MG63 (cell line): ENCODE measurements around the gene PCSK1N. TPM values are rescaled to one million over a fixed set of nuclear protein-coding genes. Genes with fewer than 3 reads are reported as not detected.

ENCODE experiments used
- DNase-seq: peaks from one replicate; pipeline ENCODE4 v3.0.0-alpha.2; 2020
- H3K27me3 ChIP-seq: fragments of 250-450 bp; sonication (Bioruptor Pico); 2 replicates; pipeline ENCODE4 v1.5.1; 2020; ENCODE audit warnings: mild to moderate bottlenecking, moderate library complexity
- H3K36me3 ChIP-seq: fragments of 250-450 bp; sonication (Bioruptor Pico); 2 replicates; pipeline ENCODE4 v1.5.1; 2020; ENCODE audit warnings: mild to moderate bottlenecking, moderate library complexity
- H3K4me3 ChIP-seq: fragments of 250-450 bp; sonication (Bioruptor Pico); 2 replicates; pipeline ENCODE4 v1.5.1; 2020; ENCODE audit warnings: mild to moderate bottlenecking, moderate library complexity
- H3K9me3 ChIP-seq: fragments of 250-450 bp; sonication (Bioruptor Pico); 2 replicates; pipeline ENCODE4 v1.5.1; 2020; ENCODE audit warnings: mild to moderate bottlenecking, moderate library complexity
- total RNA-seq: library from RNA; depleted of rRNA; stranded (reverse); fragments of >200 nt; shearing (Covaris generic); gene quantifications from 2 replicates; pipeline ENCODE4 v1.2.3, GENCODE V29; 2014; ENCODE audit warnings: low replicate concordance

Gene PCSK1N
- total RNA-seq, 1 experiment from 2014 or later = 0.72 TPM

DNA sequence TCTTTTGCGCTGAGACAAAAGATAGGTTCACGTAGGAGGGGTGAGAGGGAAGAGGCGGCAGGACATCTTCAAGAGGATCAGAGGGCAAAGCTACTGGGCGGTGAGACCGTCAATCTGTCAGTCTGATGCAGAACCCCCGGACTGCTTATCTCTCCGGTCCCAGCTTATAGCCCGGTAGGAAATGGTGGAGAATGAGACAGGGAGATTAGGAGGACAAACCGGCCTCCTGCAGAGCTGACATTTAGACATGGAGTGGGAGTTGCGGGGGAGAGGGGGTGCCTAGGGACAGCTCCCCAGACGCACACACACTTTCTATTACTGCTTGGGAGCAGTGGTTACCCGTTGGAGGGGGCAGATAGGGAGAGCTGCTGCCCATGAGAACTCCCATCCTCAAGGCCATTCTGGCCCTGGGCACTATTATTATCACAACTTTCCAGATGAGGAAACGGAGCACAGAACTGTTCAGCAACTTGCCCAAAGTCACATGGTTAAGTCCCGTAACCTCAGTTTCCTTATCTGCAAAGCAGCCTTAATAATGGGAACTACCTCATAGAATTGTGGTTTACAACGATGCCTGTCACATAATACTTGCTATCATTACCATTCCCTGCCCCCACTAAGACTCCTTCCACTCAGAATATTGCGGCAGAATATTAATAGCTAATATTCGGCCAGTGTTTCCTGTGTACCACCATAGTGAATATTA is 34.7 kb downstream of the PCSK1N start:
- no peak for DNase-seq
- Histone ChIP-seq H3K27me3 (no peaks in the 10 kb centered on the region), H3K9me3 (no peaks in the 10 kb centered on the region), H3K4me3 (peak overlapping the region; percentile 97), H3K36me3 (no peaks in the 10 kb centered on the region)

DNA sequence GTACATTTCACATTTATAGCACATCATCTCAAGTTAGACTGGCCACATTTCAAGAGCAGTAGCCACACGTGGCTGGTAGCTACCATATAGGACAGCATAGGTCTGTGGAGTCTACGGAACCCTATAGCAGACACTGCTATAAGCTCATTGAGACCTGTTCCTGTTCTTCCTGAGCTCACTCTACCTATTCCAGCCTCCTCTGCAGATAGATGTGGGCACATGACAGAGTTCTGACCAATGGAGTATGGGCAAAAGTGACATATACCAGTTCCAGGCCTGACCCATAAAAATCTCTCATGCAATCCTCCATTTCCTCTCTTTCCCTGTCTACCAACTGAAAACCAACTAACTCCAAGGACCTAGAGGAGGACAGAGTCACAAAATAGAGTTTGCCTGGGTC is 37.1 kb downstream of the PCSK1N start:
- no peak overlapping the region for H3K4me3 ChIP-seq
- H3K9me3 ChIP-seq = no peaks in the 10 kb centered on the region
- no peak for DNase-seq
- no peaks in the 10 kb centered on the region for H3K27me3 ChIP-seq
- H3K36me3 ChIP-seq = no peaks in the 10 kb centered on the region

DNA sequence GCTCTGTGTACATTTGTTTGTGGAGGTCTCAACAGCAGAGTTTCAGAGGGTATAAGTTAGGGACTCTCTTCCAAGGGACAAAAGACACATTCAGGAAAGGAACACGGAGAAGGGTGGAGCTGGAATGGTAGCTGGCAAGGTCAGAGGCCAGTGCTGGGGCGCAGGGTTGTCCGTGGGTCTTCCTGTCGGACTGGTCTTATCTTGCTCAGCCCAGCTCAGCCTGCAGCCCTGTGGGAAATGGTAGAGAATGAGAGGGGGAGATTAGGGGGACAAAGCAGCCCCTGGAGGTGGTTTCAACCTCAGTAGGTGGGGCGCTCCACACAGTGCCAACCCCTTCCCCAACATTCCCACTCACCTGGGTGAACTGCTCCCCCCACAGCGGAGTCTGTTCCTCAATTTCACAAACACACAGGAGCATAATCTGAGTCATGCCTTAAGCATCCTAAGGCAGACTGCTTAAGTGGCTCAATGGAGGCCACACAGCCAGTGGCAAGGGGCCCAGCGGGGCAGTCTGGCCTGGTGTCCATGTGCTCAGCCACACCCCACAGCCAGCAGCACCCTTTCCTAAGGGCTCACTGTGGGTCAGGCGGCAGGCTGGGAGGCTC is 40.4 kb downstream of the PCSK1N start:
- no peaks in the 10 kb centered on the region for H3K9me3 ChIP-seq
- DNase-seq = peak; percentile 40
- no peak overlapping the region for H3K4me3 ChIP-seq
- H3K36me3 ChIP-seq = no peaks in the 10 kb centered on the region
- no peaks in the 10 kb centered on the region for H3K27me3 ChIP-seq

DNA sequence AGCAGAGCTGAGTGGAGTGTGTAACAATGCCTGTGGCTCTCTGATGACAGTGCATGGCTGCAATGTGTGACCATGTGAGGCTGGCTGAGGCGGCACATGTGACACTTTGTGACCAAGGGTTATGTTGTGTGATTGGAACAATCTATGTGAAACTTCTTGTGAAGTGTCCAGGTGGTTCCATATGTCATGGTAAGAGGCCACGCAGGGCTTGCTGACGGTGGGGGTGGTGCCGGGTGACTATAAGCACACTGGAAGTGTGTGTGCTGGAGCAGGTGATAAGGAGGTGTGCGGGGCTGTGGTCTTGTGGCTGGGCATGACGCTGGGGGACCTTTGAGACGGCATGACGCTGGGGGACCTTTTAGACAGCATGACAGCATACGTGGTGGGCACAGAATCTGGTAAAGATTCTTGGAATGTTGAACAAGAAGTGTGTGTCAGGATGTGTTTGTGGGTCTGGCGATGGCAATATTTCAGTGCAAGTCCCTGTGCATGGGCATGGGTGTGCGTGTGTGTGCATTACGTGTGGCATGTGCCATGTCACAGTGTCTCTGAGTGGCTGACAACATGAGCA is 41.0 kb downstream of the PCSK1N start:
- Histone ChIP-seq H3K27me3 (no peaks in the 10 kb centered on the region), H3K36me3 (no peaks in the 10 kb centered on the region), H3K4me3 (no peak overlapping the region), H3K9me3 (no peaks in the 10 kb centered on the region)
- DNase-seq = no peak

DNA sequence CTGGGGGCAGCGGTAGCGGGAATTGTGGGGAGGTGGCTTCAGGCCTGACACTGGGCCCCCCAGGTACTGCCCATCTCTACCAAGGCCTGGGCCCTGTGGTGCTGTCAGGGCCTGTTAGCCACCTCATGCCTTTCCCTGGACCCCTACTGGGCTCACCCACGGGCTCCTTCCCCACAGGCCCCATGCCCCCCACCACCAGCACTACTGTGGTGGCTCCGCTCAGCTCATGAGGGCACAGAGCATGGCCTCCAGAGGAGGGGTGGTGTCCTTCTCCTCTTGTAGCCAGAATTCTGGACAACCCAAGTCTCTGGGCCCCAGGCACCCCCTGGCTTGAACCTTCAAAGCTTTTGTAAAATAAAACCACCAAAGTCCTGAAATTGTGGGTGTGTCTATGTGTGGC is 41.5 kb downstream of the PCSK1N start:
- no peak overlapping the region for H3K4me3 ChIP-seq
- no peaks in the 10 kb centered on the region for H3K9me3 ChIP-seq
- no peaks in the 10 kb centered on the region for H3K36me3 ChIP-seq
- H3K27me3 ChIP-seq = no peaks in the 10 kb centered on the region
- no peak for DNase-seq

DNA sequence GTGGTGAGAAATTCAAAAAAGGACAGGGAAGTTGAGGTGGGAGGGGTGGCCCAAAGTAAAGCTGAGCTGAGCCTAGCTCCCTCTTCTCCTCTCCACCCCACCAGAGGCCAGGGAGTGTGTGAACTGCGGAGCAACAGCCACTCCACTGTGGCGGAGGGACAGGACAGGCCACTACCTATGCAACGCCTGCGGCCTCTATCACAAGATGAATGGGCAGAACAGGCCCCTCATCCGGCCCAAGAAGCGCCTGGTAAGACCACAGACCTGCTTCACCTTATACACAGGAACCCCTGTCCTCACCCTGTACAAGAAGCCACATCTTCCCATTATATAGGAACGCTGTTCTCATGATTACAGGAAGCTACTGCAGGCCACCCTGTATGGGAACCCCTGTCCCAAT is 43.2 kb downstream of the PCSK1N start:
- no peaks in the 10 kb centered on the region for H3K36me3 ChIP-seq
- H3K4me3 ChIP-seq = no peak overlapping the region
- DNase-seq = no peak
- no peaks in the 10 kb centered on the region for H3K9me3 ChIP-seq
- H3K27me3 ChIP-seq = no peaks in the 10 kb centered on the region

DNA sequence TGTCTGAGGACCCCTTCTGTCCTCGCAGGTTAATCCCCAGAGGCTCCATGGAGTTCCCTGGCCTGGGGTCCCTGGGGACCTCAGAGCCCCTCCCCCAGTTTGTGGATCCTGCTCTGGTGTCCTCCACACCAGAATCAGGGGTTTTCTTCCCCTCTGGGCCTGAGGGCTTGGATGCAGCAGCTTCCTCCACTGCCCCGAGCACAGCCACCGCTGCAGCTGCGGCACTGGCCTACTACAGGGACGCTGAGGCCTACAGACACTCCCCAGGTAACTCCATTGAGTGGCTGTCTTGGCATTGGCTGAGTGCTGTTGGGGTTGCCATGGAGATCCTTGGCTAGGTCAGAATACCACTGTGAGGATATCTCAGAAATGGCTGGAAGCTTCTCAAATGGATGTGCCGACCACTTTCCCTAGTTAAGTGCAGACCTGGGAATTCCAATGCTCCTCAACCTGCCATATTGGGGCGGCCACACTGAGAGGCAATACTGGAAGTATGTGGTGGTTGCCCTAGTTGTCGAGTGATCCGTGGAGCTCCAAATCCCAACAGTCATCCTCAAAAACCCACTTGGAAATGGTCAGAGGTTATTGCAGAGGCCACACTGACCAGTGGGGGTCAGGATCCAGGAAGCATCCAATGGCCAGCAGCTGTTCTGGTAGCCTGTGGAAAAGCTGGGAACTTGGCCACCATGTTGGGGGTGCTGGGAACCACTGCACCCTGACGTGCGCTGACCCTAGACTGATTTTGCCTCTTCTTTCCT is 44.2 kb downstream of the PCSK1N start:
- Histone ChIP-seq H3K36me3 (no peaks in the 10 kb centered on the region), H3K27me3 (no peaks in the 10 kb centered on the region), H3K4me3 (no peak overlapping the region), H3K9me3 (no peaks in the 10 kb centered on the region)
- DNase-seq = no peak

DNA sequence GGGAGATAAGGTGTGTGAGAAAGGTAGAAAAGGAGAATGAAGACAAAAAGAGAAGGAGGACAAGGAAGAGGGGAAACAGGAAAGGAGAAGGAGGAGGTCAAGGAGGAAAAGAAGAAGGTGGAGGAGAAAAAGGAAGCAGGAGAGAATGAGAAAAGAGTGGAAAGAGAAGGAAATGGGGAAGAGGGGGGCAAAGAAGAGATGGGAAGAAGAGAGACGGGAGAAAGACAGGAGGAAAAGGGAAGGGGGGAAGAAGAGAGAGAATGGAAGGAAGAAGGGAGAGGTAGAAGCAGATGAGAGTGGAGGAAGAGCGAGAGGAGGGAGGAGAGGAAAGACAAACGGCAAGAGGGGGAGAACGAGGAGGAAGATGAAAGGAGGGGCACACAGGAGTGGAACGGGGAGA is 44.9 kb downstream of the PCSK1N start:
- DNase-seq = no peak
- Histone ChIP-seq H3K4me3 (no peak overlapping the region), H3K9me3 (no peaks in the 10 kb centered on the region), H3K36me3 (no peaks in the 10 kb centered on the region), H3K27me3 (no peaks in the 10 kb centered on the region)

DNA sequence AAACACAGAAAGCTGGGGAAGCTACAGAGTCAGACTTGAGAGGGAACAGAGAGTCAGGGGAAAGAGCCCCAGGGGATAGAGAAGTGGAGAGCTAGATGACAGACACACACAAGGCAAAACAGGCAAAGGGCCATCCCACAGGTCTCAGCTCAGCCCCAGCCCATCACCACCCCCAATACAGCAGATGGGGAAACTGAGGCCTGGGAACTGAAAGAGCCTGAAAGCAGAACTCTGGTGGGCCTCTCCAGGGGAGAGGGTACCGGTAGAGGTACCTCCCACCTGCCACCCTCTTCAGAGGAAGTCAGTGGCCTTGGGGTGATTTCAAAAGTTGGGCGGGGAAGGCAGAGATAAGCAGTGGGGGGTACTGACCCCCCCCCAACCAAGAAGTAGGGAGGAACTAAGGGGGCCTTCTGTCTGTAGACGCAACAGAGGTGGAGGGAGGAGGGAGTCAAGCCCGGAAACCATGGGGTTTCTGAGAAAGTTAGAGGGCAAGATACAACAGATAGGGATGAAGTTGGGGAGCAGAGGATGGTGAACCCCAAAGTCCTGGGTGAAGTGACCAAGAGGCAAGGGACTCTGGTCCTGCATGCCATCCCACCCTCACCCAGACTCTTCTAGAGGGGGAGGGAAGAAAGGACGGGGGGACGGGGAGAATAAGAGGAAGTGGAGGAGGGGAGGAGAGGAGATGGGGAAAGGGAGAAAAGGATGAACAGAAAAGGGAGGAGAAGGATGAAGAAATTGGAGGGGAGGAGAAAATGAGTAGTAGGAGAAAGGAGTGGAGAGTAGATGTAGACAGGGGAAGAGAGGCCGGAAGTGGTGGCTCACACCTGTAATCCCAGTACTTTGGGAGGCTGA is 45.8 kb downstream of the PCSK1N start:
- Histone ChIP-seq H3K9me3 (no peaks in the 10 kb centered on the region), H3K27me3 (no peaks in the 10 kb centered on the region), H3K36me3 (no peaks in the 10 kb centered on the region), H3K4me3 (no peak overlapping the region)
- DNase-seq = no peak

DNA sequence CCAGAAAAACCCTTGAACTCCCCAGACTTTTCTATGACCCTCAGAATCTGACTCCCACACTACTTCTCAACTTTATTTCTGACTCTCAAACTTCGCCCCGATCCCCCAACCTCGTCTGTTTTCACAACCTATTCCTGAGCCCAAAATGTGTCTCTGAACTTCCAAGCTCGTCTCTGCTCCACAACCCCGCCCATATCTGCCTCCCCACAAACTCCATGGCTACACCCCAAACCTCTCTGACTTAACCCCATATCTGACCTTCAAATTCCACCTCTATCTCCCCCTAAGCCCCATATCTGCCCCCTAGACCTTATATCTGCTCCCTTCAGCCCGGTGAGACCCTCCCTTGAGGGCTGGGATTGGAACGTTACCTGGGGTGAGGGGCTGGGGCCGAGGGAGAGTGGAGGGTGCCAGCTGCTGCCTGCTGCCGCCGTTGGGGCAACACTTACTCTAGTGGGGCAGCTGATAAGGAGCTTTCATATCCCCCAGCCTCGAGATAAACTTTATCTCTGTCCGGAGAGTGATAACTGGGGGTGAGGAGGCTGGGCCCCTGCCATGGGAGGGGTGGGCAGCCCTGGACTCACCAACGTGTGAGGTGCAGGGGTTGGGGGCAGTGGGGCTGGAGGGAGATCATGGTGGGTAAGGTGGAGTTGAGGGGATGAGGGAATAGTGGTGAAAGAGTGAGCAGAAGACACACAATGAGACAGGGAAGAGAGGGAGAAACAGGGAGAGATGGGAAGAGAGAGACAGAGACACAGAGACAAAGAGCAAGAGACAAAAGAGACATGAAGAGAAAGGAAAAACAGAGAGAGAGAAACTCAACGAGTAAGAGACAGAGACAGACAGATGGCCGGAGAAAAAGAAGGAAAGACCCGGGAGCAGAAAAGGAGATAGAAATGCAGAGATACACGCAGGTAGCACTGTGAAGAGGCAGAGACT is 47.6 kb downstream of the PCSK1N start:
- H3K36me3 ChIP-seq = no peaks in the 10 kb centered on the region
- no peaks in the 10 kb centered on the region for H3K9me3 ChIP-seq
- no peak for DNase-seq
- H3K4me3 ChIP-seq = no peak overlapping the region
- H3K27me3 ChIP-seq = no peaks in the 10 kb centered on the region

DNA sequence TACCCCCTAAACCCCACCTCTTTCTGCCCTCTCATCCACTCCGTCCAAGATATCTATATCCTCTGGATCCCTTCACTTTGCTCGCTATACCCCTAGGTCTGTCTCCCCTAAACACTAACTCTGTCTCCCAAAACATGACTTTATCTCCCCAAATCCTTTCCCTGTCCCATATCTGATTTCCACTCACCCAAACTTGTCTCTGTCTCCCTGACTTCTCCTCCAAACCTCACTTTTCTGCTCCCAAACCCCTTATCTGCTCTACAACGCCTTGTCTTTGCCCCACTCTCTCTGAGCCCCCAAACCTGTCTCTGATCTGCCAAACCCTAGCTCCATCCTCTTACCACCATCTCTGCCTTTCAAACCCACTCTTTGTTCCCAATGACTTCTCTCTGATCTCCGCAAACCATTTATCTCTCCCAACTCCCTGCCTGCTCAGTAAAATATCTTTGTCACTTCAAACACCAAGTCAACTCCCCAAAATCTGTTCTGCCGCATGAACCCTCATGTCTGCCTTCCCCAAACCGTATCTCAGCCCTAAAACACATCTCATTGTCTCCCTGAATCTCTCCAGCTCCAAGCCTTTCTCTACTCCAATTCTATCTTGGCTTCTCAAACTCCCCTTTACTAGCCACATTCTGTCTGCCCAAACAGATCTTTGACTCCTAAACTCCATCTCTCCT is 48.4 kb downstream of the PCSK1N start:
- Histone ChIP-seq H3K4me3 (no peak overlapping the region), H3K9me3 (no peaks in the 10 kb centered on the region), H3K36me3 (no peaks in the 10 kb centered on the region), H3K27me3 (no peaks in the 10 kb centered on the region)
- no peak for DNase-seq

DNA sequence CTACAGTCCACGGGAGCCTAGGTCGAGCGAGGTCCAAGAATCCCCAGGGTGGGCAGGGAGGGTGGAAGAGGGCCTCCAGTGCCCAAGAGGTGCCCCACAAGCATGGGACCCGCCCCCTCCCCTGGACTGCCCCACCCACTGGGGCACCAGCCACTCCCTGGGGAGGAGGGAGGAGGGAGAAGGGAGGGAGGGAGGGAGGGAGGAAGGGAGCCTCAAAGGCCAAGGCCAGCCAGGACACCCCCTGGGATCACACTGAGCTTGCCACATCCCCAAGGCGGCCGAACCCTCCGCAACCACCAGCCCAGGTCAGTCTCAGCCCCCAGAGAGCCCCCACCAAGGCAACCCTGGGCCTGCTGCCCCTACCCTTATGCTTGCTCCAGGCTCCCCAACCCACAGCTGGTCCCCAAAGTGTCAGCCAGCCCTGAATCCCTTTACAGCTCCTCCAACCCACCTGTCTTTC is 49.0 kb downstream of the PCSK1N start, which contains the start of gene GATA1:
GATA1 (plus strand) TSS at position 250 of the 460 bp plus-strand sequence. CDS start 4,520 bp downstream, outside the sequence.
- Histone ChIP-seq H3K9me3 (no peaks in the 10 kb centered on the region), H3K36me3 (no peaks in the 10 kb centered on the region), H3K4me3 (no peak within 1 kb of the TSS), H3K27me3 (no peaks in the 10 kb centered on the region)
- no peak for DNase-seq

DNA sequence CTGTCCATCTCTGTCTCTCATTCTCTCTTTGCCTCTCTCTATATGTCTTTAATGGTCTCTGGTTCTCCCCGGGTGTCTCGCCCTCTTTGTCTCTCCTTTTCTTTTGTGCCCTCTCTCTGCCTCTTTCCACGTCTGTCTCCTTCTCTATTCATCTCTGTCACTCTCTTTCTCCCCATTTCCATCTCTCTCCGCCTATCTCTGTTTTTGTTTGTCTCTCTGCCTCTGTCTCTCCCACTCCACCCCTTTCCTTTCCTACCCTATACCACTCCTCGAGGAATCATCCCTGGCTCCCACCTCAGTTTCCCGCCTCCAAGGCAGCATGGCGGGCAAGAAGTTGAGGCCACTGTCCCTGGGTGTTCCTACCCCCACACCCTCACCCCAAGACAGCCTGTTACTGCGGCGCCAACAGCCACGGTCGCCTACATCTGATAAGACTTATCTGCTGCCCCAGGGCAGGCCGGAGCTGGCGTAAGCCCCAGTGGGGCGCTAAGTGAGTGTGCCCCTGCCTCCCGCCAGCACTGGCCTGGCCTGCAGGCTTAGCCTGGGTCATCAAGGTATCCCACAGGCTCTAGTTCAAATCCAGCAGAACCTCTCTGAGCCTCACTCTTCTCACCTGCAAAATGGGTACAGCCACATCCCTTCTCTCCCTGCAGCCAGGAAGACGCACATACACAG is 49.7 kb downstream of the PCSK1N start:
- Histone ChIP-seq H3K4me3 (no peak overlapping the region), H3K36me3 (no peaks in the 10 kb centered on the region), H3K27me3 (no peaks in the 10 kb centered on the region), H3K9me3 (no peaks in the 10 kb centered on the region)
- no peak for DNase-seq

DNA sequence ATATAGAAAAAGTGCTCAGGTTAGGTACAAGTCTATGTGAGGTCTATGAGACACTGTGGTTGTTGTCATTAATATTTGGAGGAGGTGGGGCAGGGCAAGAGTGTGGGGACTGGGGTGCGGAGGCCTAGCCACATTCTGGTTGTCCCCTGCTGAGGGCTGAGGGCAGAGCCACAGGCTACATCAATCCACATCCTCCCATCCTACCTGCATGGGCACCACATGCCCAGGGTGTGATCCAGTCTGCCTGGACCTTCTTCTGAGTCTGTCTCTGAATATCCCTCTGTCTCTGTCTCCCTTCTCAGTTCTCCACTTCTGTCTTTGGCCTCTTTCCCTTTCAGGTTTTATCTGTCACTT is 50.2 kb downstream of the PCSK1N start:
- Histone ChIP-seq H3K9me3 (no peaks in the 10 kb centered on the region), H3K4me3 (no peak overlapping the region), H3K27me3 (no peaks in the 10 kb centered on the region), H3K36me3 (no peaks in the 10 kb centered on the region)
- no peak for DNase-seq

DNA sequence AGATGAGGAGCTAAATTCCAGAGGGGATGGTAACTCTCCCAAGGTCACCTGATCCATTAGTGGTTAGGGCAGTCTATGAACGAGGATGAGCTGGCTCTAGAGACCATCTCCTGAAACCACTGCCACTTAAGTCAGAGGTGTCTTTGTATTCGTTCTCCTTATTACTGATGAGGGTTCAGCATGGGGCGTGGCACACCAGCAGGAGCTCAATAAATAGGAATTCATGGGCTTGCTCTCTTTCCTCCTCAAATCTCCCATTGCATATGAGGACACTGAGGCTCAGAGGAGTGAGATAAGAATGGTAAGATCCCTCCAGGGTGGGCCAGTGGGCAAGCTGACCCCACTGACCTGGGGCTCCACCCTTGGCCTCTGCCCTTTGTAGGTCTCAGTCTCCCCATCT is 50.7 kb downstream of the PCSK1N start:
- Histone ChIP-seq H3K27me3 (no peaks in the 10 kb centered on the region), H3K9me3 (no peaks in the 10 kb centered on the region), H3K36me3 (no peaks in the 10 kb centered on the region), H3K4me3 (no peak overlapping the region)
- no peak for DNase-seq
